GDM1 (cell line): ENCODE data around the gene TSSK6.
"Not testable (repeated sequence)": the region's sequence is repeated elsewhere in the genome, so short reads cannot be mapped to it uniquely, and the experiment has no call there.

ENCODE experiments used
- DNase-seq: peaks from one replicate; lab custom pipeline; 2025; lab: John Stamatoyannopoulos, UW

TSSK6 gene

DNA sequence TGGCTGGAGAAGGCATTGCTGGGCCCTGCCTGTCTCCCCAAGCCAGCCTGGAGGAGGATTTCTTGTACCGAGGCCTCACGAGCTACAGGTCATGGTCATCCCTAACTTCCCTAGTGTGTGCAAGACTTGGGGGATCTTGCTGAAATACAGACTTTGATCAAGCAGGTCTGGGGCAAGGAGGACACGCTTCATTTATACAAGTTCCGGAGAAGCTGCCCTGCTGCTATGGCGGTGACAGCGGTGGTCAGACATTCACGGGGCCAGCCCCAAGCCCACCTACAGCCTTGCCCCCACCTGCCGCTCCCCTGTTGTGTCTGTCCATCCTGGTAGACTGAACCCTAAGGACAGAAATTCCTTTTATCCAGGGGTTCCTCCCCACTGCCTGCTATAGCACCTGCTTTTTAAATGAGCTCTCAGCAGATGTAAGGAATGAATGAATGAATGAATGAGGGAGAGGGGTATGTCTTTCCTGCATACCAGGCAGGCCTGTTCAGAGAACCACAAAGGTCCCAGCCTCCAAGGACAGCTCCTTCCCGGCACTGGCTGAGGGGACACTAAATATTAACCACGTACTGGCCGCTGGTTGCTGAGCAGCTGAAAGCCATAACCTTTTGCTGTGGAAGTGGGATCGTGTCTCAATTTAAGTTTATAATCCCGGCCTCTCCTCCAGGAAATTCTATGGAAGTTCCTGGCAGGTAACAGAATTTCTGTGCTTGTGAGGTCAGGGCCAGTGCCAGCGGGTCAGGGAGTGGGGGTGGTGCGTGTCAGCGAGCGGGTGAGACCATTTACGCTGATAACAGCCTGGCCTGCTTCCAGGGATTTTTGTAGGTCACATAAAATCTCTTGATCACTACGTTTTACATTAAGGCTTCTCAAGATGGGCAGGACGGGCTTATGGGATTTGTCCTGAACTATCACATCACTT lies 27.1 kb downstream of the TSSK6 start:
- DNase-seq = no peak

GRCh38 chr19:19487077-19487949 lies 28.0 kb downstream of the TSSK6 start:
- DNase-seq = no peak

- no peak for DNase-seq
These were observed 28.8 kb downstream of the TSSK6 start for GRCh38 chr19:19486343-19487076.

GRCh38 chr19:19485998-19486290 lies 29.4 kb downstream of the TSSK6 start:
- DNase-seq = no peak

DNA sequence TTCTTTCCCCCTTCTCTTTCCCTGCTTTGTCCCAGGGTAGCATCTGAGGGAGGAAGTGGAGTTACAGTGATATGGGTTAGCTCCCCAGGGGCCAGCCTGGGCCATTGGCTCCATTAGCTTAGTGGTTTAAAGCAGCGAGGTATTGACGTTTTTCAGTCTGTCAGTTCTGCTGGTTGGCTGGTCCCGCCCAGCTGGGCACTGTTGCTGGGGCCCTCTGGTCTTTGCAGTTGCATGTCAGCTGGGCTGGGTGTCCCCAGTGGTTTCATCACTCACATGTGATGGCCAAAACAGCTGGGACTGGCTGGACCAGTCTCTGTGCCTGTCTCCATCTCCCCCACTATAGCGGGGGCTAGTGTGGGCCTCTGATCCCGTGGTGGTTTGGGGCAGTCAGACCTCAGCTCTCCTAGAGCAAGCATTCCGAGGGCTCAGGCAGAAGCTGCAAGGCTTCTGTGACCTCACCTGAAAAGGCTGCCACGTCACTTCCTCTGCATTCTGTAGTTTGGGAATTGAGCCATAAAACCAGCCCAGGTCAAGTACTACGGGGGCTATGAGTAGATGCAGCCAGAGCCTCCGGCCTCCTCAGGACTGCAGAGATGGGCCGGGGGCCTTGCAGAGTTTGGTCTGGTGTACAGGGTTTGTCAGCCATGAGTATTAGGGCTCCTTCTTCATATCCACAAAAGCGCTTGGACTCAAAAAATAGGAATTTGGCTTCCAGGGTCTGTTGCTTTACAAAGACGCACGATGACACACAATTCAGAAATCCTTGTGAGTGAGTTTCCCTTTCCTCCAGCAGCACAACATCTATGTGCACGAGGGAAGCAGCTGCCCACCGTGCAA lies 30.0 kb downstream of the TSSK6 start:
- no peak for DNase-seq

GRCh38 chr19:19482809-19483596 lies 32.3 kb downstream of the TSSK6 start:
- no peak for DNase-seq

GRCh38 chr19:19480688-19481087 lies 34.7 kb downstream of the TSSK6 start:
- DNase-seq = no peak

GRCh38 chr19:19477705-19478383 lies 37.5 kb downstream of the TSSK6 start:
- DNase-seq = no peak

DNA sequence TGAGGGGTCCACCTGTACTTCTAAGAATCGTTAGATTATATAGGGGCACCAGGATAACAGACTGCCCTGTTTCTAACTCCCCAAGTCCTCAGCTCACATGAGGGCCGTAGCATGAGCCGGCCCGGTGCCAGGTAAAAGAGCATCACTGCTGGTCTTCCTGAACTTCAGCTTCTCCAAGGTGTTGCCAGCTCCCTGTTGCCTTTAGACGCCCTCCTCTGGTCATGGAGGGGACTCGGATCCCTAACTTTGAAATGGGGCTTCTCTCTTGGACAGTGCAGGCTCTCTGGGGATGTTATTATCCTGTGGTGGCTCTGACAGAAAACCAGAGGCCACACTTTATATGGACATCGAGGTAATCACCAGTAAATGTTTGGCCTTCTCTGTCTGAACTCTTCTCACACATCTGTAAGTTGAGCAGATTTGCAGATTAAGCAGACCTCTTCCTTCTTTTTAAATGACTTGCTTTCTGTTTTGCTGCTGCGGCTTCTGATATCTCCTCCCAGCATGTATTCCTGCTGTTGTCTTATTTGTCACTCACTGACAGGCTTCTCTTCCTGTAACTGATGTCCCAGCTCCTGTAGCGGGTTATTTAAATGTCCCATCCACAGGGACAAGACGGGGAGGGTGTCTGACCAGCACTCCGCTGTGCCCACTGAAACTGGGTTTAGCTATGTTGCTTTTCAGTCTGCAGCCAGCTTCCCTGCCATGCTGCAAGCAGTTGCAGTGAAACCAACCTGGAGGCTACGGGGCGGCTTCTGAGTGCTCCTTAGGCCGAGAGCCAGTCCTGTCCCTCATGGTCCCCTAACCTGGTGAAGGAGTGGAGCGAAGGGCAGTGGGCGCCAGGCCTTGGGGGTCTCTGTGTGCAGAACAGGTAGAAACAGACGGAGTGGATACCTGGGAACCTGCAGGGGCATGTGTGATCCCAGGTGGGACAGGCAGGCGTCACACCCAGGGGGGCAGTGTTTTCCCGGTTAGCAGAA lies 39.2 kb downstream of the TSSK6 start:
- DNase-seq = no peak

DNA sequence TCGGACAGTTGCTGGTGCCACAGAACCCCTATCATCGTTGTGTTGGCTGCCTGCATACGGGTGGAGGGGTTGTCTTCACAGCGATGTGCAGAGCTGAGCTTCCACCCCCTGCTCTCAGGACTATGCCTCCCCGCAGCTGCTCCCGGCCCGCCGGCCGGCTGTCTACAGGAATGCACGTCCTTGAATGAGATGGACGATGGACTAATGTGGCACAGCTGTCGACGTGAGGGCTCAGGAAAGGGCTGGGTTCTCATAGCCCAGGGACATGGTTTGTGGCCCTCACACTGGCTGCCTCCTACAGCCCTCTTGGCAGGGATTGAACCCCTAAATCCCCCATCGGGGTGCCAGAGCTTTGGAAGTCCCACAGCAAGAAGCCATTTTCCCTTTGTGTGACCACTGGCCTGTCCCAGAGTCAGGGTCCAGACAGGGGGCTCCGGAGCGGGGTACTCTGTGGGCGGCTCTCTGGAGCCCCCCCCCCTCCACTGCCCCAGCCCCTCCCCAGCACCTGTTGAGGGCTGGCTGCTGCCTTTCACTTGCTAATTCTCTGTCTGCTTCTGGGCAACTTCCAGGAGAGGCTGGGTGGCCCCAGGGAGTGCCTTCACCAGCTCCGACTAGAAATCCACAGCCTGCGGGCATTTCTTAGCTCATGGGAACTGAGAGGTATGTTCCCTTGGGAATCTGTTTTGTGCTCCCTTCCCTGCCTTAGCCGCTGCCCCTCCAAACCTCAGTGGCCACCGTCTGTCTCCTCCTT lies 40.2 kb downstream of the TSSK6 start:
- no peak for DNase-seq

GRCh38 chr19:19472106-19472505 lies 43.2 kb downstream of the TSSK6 start:
- DNase-seq = not testable (repeated sequence)

GRCh38 chr19:19471682-19472081 lies 43.7 kb downstream of the TSSK6 start:
- DNase-seq = no peak

DNA sequence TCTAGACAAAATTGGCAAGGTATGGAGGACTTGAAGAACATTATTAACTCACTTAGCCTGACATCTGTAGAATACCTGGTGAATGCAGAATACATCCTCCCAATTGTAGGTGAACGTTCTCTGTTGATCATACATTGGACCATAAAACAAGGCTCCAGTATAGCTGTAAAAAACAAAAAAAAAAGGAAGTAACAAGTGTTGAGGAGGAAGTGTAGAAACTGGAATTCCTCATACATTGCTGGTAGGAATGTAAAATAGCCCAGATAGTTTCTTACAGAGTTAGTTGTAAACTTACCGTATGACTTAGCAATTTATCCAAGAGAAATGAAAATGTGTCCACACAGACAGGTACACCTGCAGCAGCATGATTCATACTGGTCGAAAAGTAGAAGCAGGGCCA lies 44.8 kb downstream of the TSSK6 start:
- DNase-seq = no peak

DNA sequence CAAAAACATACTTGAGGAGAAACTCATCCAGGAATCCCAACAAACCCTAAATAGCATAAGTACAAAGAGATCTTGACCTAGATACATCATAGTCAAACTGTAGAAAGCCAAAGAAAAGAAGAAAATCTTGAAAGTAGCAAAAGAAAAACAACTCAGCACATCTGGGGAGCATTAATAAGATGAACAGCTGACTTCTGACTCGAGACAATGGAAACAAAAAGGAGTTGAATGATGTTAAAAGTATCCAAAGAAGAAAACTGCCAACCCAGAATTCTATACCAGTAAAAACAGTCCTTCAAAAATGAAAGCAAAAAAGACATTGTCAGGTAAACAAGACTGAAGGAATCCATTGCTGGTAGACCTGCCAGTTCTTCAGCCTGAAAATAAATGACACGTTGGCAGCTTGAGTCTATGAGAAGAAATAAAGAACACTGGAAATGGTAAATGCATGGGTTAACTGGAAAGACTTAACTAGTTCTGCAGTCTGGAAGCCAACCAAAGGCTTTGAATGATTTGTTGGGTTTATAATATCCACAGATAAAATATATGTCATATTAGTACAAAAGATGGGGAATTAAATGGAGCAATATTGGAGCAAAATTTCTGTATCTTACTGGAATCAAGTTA lies 46.8 kb downstream of the TSSK6 start:
- no peak for DNase-seq

DNA sequence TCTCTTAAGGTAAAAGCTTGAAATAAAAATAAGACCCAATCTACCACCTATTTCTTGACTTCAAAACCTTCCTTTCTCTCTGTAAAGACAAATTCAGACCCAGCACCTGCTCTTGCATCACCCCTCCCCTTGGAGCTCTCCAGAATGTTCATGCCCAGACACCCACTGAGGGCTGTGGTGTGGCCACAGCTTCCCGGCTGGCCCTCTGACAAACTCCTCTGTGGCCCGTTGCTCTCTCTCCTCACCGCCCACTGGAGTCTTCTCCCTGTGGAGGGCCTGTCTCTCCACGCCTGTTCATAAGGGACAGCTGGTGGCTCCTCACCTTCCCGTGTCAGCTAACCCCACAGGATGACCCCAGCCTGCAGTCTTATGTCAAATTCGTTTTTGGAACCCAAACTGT lies 49.1 kb downstream of the TSSK6 start:
- no peak for DNase-seq

DNA sequence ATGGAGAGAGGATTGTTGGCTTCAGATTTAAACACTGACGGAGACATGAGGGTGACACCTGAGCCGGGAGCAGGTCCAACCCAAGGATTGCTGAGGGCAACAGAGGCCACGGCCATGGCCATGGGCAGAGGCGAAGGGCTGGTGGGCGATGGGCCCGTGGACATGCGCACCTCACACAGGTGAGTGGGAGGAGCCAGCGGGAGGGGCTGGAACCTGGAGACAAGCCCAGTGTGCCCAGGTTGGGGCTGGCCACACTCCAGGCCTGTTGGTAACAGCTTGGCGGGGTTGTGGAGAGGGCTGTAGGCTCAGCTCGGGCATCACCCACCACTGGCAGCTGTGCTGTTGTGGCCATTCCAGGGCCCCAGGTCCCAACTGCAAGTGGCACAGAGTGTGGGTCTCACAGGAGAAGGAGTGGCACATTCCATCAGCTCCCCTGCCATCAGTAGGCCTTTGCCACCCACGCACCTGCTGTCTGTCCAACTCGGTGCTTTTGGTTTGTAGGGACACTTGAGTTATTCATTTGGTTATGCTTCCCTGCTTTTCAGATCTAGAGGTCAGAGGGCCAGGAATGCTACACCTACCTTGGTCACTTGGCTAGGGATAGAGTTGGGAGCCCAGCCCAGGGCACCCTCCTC lies 49.8 kb downstream of the TSSK6 start:
- DNase-seq = no peak
